Erythroblast (primary cell): ENCODE measurements around the gene PARM1.

Source experiments
- GATA1 ChIP-seq: IDR thresholded peaks from 2 replicates; pipeline ENCODE4 v1.6.1; 2011; ENCODE audit warnings: low read depth, mild to moderate bottlenecking, control low read depth, low read length, moderate library complexity
- POLR2A ChIP-seq: IDR thresholded peaks from 2 replicates; pipeline ENCODE4 v1.6.1; 2011; ENCODE audit warnings: mild to moderate bottlenecking, low read length

GRCh38 chr4:75031775-75032174, 98.9 kb downstream of the PARM1 start:
- no peak for TF ChIP-seq POLR2A
- no peak for TF ChIP-seq GATA1
